HepG2 (cell line): ENCODE measurements around the gene TCAF1. TPM values are rescaled to one million over a fixed set of nuclear protein-coding genes. Genes with fewer than 3 reads are reported as not detected.

Source experiments
- DZIP1 ChIP-seq: sonication (generic); formaldehyde crosslinking; IDR thresholded peaks from 2 replicates; pipeline ENCODE4 v1.5.0; 2020; ENCODE audit warnings: mild to moderate bottlenecking, missing genetic modification reagents
- FOXO4 ChIP-seq: sonication (generic); formaldehyde crosslinking; conservative IDR thresholded peaks from 2 replicates; pipeline ENCODE4 v1.8.1; 2023; ENCODE audit warnings: missing genetic modification reagents
- ZGPAT ChIP-seq: IDR thresholded peaks from 2 replicates; pipeline ENCODE4 v1.6.1; 2016; ENCODE audit warnings: mild to moderate bottlenecking
- ZNF260 ChIP-seq: sonication (generic); formaldehyde crosslinking; IDR thresholded peaks from 2 replicates; pipeline ENCODE4 v1.4.0; 2020; ENCODE audit warnings: missing genetic modification reagents, low read depth, mild to moderate bottlenecking, borderline replicate concordance
- ZNF335 ChIP-seq: sonication (generic); formaldehyde crosslinking; IDR thresholded peaks from 2 replicates; pipeline ENCODE4 v1.4.0; 2020; ENCODE audit warnings: missing genetic modification reagents
- ZNF646 ChIP-seq: sonication (generic); formaldehyde crosslinking; IDR thresholded peaks from 2 replicates; pipeline ENCODE4 v1.9.0; 2021; ENCODE audit warnings: mild to moderate bottlenecking, missing genetic modification reagents
- ZNF670 ChIP-seq: sonication (generic); formaldehyde crosslinking; IDR thresholded peaks from 2 replicates; pipeline ENCODE4 v1.8.0; 2022; ENCODE audit warnings: mild to moderate bottlenecking, missing genetic modification reagents, borderline replicate concordance
- polyA plus RNA-seq, 8 experiments: library from polyadenylated mRNA; depleted of rRNA in 3 of 8; stranded (reverse) in 7 of 8; unstranded in 1 of 8; fragments of >200 nt; fragmentation: Illumina TruSeq in 4 of 8; extraction: Trizol in 4 of 8; gene quantifications; 2 replicates each; pipeline versions ENCODE4 v1.2.1 to v1.2.3, GENCODE V29; 2011 to 2016; ENCODE audit warnings: low read depth in 4 of 8, missing spikeins in 1 of 8, mixed read lengths in 1 of 8; ENCODE audit not compliant: insufficient read depth in 1 of 8
- total RNA-seq, 5 experiments: library from RNA; depleted of rRNA; stranded (reverse); fragments of >200 nt; fragmentation: Illumina TruSeq; extraction: Trizol; gene quantifications; 2 replicates each; pipeline ENCODE4 v1.2.3, GENCODE V29; 2016; ENCODE audit warnings: low read depth in 1 of 5

TCAF1 gene
- total and polyA plus RNA-seq, 2 of the 13 experiments (the other 11 are each of a cell fraction or from before 2014, with no cell fraction given) = 36.2 to 101 TPM

DNA sequence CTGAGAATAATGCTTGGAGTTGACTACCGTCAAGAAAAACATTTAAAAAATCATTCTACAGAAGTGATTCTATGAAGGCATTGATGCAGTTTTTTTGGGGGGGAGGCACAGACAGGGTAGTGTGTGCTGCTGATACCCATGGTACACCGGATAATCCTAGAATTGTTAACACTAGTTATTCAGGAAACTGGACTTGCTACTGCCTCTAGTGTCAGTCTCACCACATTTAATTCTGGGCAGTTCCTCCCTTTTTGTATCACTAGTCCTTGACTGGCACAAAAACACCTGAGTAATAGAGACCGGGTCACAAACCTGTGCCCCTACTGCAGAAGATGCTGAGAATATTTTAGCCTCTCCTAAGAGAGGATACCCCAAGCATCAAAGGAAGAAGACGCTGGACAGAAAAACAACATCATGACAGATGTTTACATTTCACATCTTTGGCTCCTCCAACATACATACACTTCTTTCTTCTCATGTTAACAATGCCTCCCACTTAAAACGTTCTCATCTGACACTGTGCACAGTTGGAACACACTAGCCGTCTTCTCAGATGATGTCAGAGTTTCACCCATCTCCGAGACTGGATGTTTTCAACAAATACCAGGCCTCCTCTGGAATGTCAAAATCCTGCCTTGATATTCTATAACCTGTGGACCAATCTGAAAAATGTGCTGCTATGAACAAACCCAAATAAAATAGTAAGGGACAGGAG lies 13.1 kb upstream of the TCAF1 start (continued):
- TF ChIP-seq ZNF646 (CRISPR knock-in tag) (no peak), DZIP1 (CRISPR knock-in tag) (no peak), ZNF260 (CRISPR knock-in tag) (no peak), ZNF670 (no peak), ZNF335 (CRISPR knock-in tag) (no peak), ZGPAT (CRISPR knock-in tag) (no peak), FOXO4 (no peak)
